ENCODE results near the gene LPAR1. TPM values are rescaled to one million over a fixed set of nuclear protein-coding genes. Genes with fewer than 3 reads are reported as not detected.
A peak's percentile ranks its signal among the peaks of the same experiment; 100 is the strongest.
"Not testable (repeated sequence)": the region's sequence is repeated elsewhere in the genome, so short reads cannot be mapped to it uniquely, and the experiment has no call there.

LPAR1 gene
- total RNA-seq, 1 experiment from 2014 or later = 2.7 TPM

- no peak for DNase-seq (ENCODE audit: low read depth)
Observed at GRCh38 chr9:110877374-110877773, 160.9 kb downstream of the LPAR1 start.

- DNase-seq (ENCODE audit: low read depth) = no peak
Observed at GRCh38 chr9:110876929-110877328, 161.3 kb downstream of the LPAR1 start.

- DNase-seq (ENCODE audit: low read depth) = no peak
Observed at GRCh38 chr9:110874963-110875674, 163.2 kb downstream of the LPAR1 start.

- DNase-seq (ENCODE audit: low read depth) = no peak
Observed at GRCh38 chr9:110872920-110873319, 165.3 kb downstream of the LPAR1 start.

- no peak for DNase-seq (ENCODE audit: low read depth)
Observed at GRCh38 chr9:110871736-110872135, 166.5 kb downstream of the LPAR1 start.

GRCh38 chr9:110869931-110870330 is 168.3 kb downstream of the LPAR1 start:
- no peak for DNase-seq (ENCODE audit: low read depth)

- DNase-seq (ENCODE audit: low read depth) = no peak
Observed at GRCh38 chr9:110864011-110864410, 174.3 kb downstream of the LPAR1 start.

GRCh38 chr9:110861370-110862110 is 176.7 kb downstream of the LPAR1 start:
- DNase-seq (ENCODE audit: low read depth) = not testable (repeated sequence)

GRCh38 chr9:110856772-110857171 is 181.5 kb downstream of the LPAR1 start:
- DNase-seq (ENCODE audit: low read depth) = no peak

GRCh38 chr9:110850401-110851135 is 187.7 kb downstream of the LPAR1 start:
- peak; percentile 6 for DNase-seq (ENCODE audit: low read depth)

GRCh38 chr9:110847671-110848070 is 190.6 kb downstream of the LPAR1 start:
- no peak for DNase-seq (ENCODE audit: low read depth)

GRCh38 chr9:110846215-110846614 is 192.1 kb downstream of the LPAR1 start:
- DNase-seq (ENCODE audit: low read depth) = no peak

- no peak for DNase-seq (ENCODE audit: low read depth)
Observed at GRCh38 chr9:110844121-110844520, 194.1 kb downstream of the LPAR1 start.

- DNase-seq (ENCODE audit: low read depth) = no peak
Observed at GRCh38 chr9:110842986-110843385, 195.3 kb downstream of the LPAR1 start.

- peak; percentile 34 for DNase-seq (ENCODE audit: low read depth)
Observed at GRCh38 chr9:110842169-110842568, 196.1 kb downstream of the LPAR1 start.

- no peak for DNase-seq (ENCODE audit: low read depth)
Observed at GRCh38 chr9:110837401-110838005, 200.8 kb downstream of the LPAR1 start.

GRCh38 chr9:110835859-110836271 is 202.4 kb downstream of the LPAR1 start:
- DNase-seq (ENCODE audit: low read depth) = peak; percentile 10

- peak; percentile 79 for DNase-seq (ENCODE audit: low read depth)
Observed at GRCh38 chr9:110835404-110835803, 202.9 kb downstream of the LPAR1 start.

GRCh38 chr9:110832926-110833325 is 205.3 kb downstream of the LPAR1 start:
- no peak for DNase-seq (ENCODE audit: low read depth)

GRCh38 chr9:110830495-110830894 is 207.8 kb downstream of the LPAR1 start:
- no peak for DNase-seq (ENCODE audit: low read depth)

GRCh38 chr9:110828264-110828663 is 210.0 kb downstream of the LPAR1 start:
- no peak for DNase-seq (ENCODE audit: low read depth)

GRCh38 chr9:110826400-110826799 is 211.9 kb downstream of the LPAR1 start:
- DNase-seq (ENCODE audit: low read depth) = not testable (repeated sequence)
